Activated T-helper 2 cell treated with anti-CD3 and anti-CD28 coated beads, Interferon-gamma antibody, Interleukin-2, Interleukin-4, amounts not matched to agents 10 μg/mL and 5 μg/mL and 100 μg/mL, durations not matched to agents 14 hours and 24 hours and 36 hours (primary cell): ENCODE data around the gene HEY2. TPM values are rescaled to one million over a fixed set of nuclear protein-coding genes. Genes with fewer than 3 reads are reported as not detected.
A peak's percentile ranks its signal among the peaks of the same experiment; 100 is the strongest.
"Not testable (repeated sequence)": the region's sequence is repeated elsewhere in the genome, so short reads cannot be mapped to it uniquely, and the experiment has no call there.

ENCODE experiments used
- DNase-seq: peaks from one replicate; pipeline ENCODE4 v3.0.0; 2021; ENCODE audit warnings: low spot score
- H3K27ac Mint-ChIP-seq: one replicate; pipeline ENCODE4 v1.8.0; 2021; ENCODE audit warnings: mixed read lengths
- H3K27me3 Mint-ChIP-seq: one replicate; pipeline ENCODE4 v1.8.0; 2021; ENCODE audit warnings: low read depth, mixed read lengths
- H3K36me3 Mint-ChIP-seq: one replicate; pipeline ENCODE4 v1.8.0; 2021; ENCODE audit warnings: low read depth, mixed read lengths
- H3K4me1 Mint-ChIP-seq: one replicate; pipeline ENCODE4 v1.8.0; 2021; ENCODE audit warnings: low read depth, mixed read lengths
- H3K4me3 Mint-ChIP-seq: one replicate; pipeline ENCODE4 v1.8.0; 2021; ENCODE audit warnings: low read depth, mild to moderate bottlenecking, moderate library complexity, mixed read lengths
- H3K9me3 Mint-ChIP-seq: one replicate; pipeline ENCODE4 v1.8.0; 2021; ENCODE audit warnings: mixed read lengths
- intact Hi-C: fragments of 100-400 bp; cut with micrococcal nuclease; formaldehyde crosslinking; loops from one replicate; pipeline ENCODE4 v1.15.1; 2023
- total RNA-seq: library from RNA; stranded (reverse); gene quantifications from 2 replicates; pipeline ENCODE4 v1.2.3, GENCODE V29; 2022

The HEY2 gene
- total RNA-seq, 1 donor from 2014 or later, result not detected

- peaks cover 4% of the 10 kb centered on the region for H3K4me1 Mint-ChIP-seq
- DNase-seq, result no peak
- H3K27me3 Mint-ChIP-seq, result peaks cover 46% of the 10 kb centered on the region
- H3K4me3 Mint-ChIP-seq, result no peak overlapping the region
- no peaks in the 10 kb centered on the region for H3K9me3 Mint-ChIP-seq
- H3K27ac Mint-ChIP-seq, result no peak overlapping the region
- intact Hi-C loops, result loop anchor here (10.0 kb wide), 1 partner anchor 245 kb away; no protein-coding TSS in a partner anchor
- no peaks in the 10 kb centered on the region for H3K36me3 Mint-ChIP-seq
Measured at GRCh38 chr6:125759959-125760457, 10.6 kb downstream of the HEY2 start.

DNA sequence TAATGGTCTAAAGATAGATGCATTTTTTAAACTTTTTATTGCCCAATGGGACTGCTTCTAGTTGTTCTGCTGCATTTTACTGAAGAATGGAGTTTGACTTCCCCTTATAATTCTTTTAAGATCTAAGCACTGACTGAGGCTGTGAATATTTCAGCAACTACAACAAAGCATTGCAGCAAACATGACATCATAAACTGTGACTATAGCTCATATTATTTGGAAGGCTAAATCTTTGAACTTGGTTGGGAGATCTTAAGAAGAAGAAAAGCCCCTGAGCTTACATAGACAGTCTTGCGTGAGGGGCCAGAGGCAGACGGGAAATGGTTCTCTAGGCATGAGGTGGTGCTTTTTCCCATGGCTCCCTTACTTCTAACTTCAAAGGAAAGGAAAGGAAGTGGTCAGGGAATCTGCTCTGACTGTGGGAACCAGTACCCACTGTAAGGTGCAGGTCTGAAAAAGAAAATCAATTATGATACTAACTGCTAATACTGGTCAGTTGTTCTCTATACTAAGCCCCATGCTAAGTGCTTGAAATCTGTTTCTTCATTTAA, 14.8 kb downstream of the HEY2 start:
- Mint-ChIP-seq H3K27me3 (peaks cover 59% of the 10 kb centered on the region), H3K27ac (no peak overlapping the region), H3K36me3 (no peaks in the 10 kb centered on the region), H3K4me1 (peaks cover 4% of the 10 kb centered on the region), H3K9me3 (no peaks in the 10 kb centered on the region), H3K4me3 (no peak overlapping the region)
- intact Hi-C loops, result no loop called here
- DNase-seq, result no peak

GRCh38 chr6:125765944-125766343, 16.5 kb downstream of the HEY2 start:
- H3K9me3 Mint-ChIP-seq, result no peaks in the 10 kb centered on the region
- H3K4me1 Mint-ChIP-seq, result peaks cover 4% of the 10 kb centered on the region
- H3K27me3 Mint-ChIP-seq, result peaks cover 50% of the 10 kb centered on the region
- no peak for DNase-seq
- H3K4me3 Mint-ChIP-seq, result no peak overlapping the region
- no peak overlapping the region for H3K27ac Mint-ChIP-seq
- no peaks in the 10 kb centered on the region for H3K36me3 Mint-ChIP-seq
- intact Hi-C loops, result loop anchor here (5.0 kb wide), 1 partner anchor 614 kb away; the partner anchor contains the start of gene TPD52L1

DNA sequence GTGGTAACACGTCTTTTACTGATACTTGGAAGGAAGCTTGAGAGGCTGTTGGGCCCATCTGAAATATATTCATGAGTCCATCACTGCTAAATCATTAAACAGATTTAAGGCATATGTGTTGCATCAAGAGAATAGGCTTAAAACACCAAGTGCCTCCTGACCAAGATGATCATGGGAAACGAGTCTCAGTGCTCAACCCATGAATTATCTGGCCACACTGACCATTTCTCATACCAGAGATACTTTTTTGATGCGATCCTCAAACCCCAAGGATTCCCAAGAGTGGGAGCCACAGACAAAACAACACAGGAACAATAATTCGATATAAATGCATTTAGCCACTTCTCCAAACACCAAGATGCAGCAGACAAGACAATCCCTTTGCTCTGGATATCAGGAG, 17.2 kb downstream of the HEY2 start:
- no peak overlapping the region for H3K4me3 Mint-ChIP-seq
- intact Hi-C loops, result loop anchor here (5.0 kb wide), 1 partner anchor 614 kb away; the partner anchor contains the start of gene TPD52L1
- H3K4me1 Mint-ChIP-seq, result peaks cover 4% of the 10 kb centered on the region
- no peak for DNase-seq
- no peaks in the 10 kb centered on the region for H3K36me3 Mint-ChIP-seq
- no peaks in the 10 kb centered on the region for H3K9me3 Mint-ChIP-seq
- peaks cover 45% of the 10 kb centered on the region for H3K27me3 Mint-ChIP-seq
- H3K27ac Mint-ChIP-seq, result no peak overlapping the region

GRCh38 chr6:125769147-125769783, 19.8 kb downstream of the HEY2 start:
- Mint-ChIP-seq H3K36me3 (no peaks in the 10 kb centered on the region), H3K27ac (no peak overlapping the region), H3K4me3 (no peak overlapping the region), H3K4me1 (peaks cover 10% of the 10 kb centered on the region), H3K27me3 (peaks cover 39% of the 10 kb centered on the region), H3K9me3 (no peaks in the 10 kb centered on the region)
- no peak for DNase-seq
- intact Hi-C loops, result loop anchor here (1.0 to 5.0 kb wide), 3 partner anchors 18 to 617 kb away; partner anchors contain the start of gene TPD52L1

- peaks cover 38% of the 10 kb centered on the region for H3K27me3 Mint-ChIP-seq
- no peaks in the 10 kb centered on the region for H3K9me3 Mint-ChIP-seq
- H3K4me3 Mint-ChIP-seq, result no peak overlapping the region
- H3K27ac Mint-ChIP-seq, result no peak overlapping the region
- peaks cover 10% of the 10 kb centered on the region for H3K4me1 Mint-ChIP-seq
- intact Hi-C loops, result no loop called here
- H3K36me3 Mint-ChIP-seq, result no peaks in the 10 kb centered on the region
- DNase-seq, result no peak
Measured at GRCh38 chr6:125773387-125774341, 24.2 kb downstream of the HEY2 start.

DNA sequence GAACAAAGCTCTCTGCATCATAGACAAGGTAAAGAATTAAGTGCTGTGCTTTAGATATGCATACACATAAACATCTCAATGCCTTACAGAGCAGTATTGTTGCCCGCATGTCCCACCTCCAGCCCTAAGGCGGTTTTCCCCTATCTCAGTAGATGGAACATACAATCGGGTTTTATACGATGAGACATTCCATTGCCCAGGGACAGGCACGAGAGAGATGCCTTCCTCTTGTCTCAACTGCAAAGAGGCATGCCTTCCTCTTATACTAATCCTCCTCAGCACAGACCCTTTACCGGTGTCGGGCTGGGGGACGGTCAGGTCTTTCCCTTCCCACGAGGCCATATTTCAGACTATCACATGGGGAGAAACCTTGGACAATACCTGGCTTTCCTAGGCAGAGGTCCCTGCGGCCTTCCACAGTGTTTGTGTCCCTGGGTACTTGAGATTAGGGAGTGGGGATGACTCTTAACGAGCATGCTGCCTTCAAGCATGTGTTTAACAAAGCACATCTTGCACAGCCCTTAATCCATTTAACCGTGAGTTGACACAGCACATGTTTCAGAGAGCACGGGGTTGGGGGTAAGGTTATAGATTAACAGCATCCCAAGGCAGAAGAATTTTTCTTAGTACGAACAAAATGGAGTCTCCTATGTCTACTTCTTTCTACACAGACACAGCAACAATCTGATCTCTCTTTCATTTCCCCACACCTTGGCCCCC, 26.8 kb downstream of the HEY2 start:
- H3K9me3 Mint-ChIP-seq, H3K4me3 Mint-ChIP-seq, H3K36me3 Mint-ChIP-seq, H3K27ac Mint-ChIP-seq, H3K4me1 Mint-ChIP-seq, intact Hi-C loops, DNase-seq: not testable (repeated sequence)
- peaks cover 32% of the 10 kb centered on the region for H3K27me3 Mint-ChIP-seq

GRCh38 chr6:125779924-125780539, 30.6 kb downstream of the HEY2 start:
- Mint-ChIP-seq H3K27ac (no peak overlapping the region), H3K4me1 (peaks cover 14% of the 10 kb centered on the region), H3K36me3 (no peaks in the 10 kb centered on the region), H3K27me3 (peaks cover 21% of the 10 kb centered on the region), H3K4me3 (no peak overlapping the region), H3K9me3 (no peaks in the 10 kb centered on the region)
- intact Hi-C loops, result loop anchor here (1.0 to 10.0 kb wide), 5 partner anchors 139 to 1487 kb away; partner anchors contain the start of genes HINT3, RNF146 and TRMT11
- peak; percentile 72 for DNase-seq

DNA sequence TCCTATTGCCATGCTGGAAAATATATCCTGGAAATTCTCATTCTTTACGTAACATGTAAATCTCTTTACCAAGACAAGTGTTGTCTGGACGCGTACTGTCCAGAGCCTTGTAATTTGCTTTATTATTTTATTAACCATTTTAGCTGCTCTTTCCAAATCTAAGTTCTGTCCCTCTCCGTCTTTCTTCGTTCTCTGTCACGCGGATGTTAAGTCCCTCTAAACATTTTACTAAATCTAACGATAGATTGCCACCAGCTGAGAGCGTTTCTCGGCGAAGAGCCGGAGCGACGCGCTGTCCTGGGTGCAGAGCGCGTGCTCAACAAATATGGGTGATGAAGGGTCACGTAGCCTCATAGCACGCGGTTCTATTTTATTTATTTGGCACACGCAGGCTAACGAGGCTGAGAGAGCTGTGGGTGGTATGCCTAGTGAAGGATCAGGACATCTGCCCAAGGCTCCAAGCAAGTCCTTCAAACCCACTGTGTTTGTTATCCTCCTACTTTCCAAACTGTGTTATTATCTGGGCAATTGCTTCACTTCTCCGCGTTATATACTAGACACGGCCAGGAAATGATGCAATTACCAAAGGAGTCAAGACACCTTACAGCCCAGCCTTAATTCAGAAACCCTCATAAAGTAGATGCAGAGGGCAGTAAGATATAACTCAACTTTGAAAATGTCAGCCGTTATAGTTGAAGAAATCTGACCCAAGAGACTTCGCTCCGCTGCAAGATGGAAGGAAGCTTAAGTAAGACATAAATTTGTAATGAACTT, 31.3 kb downstream of the HEY2 start:
- Mint-ChIP-seq H3K27ac (no peak overlapping the region), H3K27me3 (peaks cover 16% of the 10 kb centered on the region), H3K9me3 (no peaks in the 10 kb centered on the region), H3K36me3 (peaks cover under 1% of the 10 kb centered on the region), H3K4me3 (no peak overlapping the region), H3K4me1 (peaks cover 14% of the 10 kb centered on the region)
- DNase-seq, result peak; percentile 56
- intact Hi-C loops, result loop anchor here (1.0 to 10.0 kb wide), 8 partner anchors 10 to 1487 kb away; partner anchors contain the start of genes HINT3, NCOA7, RNF146 and TRMT11

- no peak overlapping the region for H3K4me3 Mint-ChIP-seq
- no peak for DNase-seq
- H3K9me3 Mint-ChIP-seq, result no peaks in the 10 kb centered on the region
- H3K36me3 Mint-ChIP-seq, result peaks cover 7% of the 10 kb centered on the region
- intact Hi-C loops, result loop anchor here (1.0 to 10.0 kb wide), 5 partner anchors 9 to 1486 kb away; partner anchors contain the start of genes NCOA7 and RNF146
- H3K27ac Mint-ChIP-seq, result no peak overlapping the region
- H3K27me3 Mint-ChIP-seq, result peaks cover 16% of the 10 kb centered on the region
- H3K4me1 Mint-ChIP-seq, result peaks cover 14% of the 10 kb centered on the region
Measured at GRCh38 chr6:125781314-125781868, 32.0 kb downstream of the HEY2 start.

DNA sequence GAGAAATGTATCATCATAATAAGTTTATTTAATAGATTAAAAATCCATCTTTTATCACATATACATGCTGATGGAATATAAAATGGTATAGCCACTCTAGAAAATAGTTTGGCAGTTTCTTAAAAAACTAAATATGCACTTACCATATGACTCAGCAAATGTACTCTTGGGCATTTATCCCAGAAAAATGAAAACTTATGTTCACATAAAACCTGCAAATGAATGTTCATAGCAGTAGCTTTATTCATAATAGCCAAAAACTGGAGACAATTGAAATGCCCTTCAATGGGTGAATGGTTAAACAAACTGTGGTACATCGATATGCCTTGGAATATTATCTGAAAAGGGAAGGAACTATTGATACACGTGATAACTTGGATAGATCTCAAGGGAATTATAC, 34.9 kb downstream of the HEY2 start:
- intact Hi-C loops, result loop anchor here (5.0 to 10.0 kb wide), 2 partner anchors 550 to 1483 kb away; partner anchors contain the start of gene RNF146

More for the DNA sequence above, 34.9 kb downstream of the HEY2 start:
- no peak overlapping the region for H3K27ac Mint-ChIP-seq
- H3K4me3 Mint-ChIP-seq, result no peak overlapping the region
- peaks cover 15% of the 10 kb centered on the region for H3K36me3 Mint-ChIP-seq
- no peaks in the 10 kb centered on the region for H3K27me3 Mint-ChIP-seq
- H3K9me3 Mint-ChIP-seq, result no peaks in the 10 kb centered on the region
- peaks cover 23% of the 10 kb centered on the region for H3K4me1 Mint-ChIP-seq
- DNase-seq, result no peak
